HG03060 (cell line): ENCODE measurements around the gene ARHGEF17.
"Not testable (repeated sequence)": the region's sequence is repeated elsewhere in the genome, so short reads cannot be mapped to it uniquely, and the experiment has no call there.

Experiments
- ATAC-seq: cut with Tn5 transposase; IDR thresholded peaks from one replicate; pipeline ENCODE4 v1.9.1; 2021; ENCODE audit warnings: low read depth, moderate number of reproducible peaks; ENCODE audit not compliant: unreplicated experiment

ARHGEF17 gene

DNA sequence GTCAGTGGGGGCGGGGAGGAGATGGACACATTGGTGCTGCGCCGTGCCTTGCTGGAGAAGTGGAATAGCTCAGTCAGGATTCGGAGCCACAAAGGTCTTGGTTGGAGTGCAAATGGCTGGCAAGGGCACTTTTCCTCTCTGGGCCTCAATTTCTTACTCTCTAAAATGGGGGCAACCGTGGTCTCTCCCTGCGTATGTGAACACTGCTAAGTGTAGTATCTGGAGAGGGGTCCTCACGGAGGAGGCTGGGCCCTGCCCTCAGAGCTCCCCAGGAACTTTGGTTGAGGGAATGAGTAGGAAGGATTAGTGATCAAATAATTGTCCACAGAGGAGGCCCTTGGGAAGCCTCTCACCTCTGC lies 35.4 kb upstream of the ARHGEF17 start:
- no peak for ATAC-seq

DNA sequence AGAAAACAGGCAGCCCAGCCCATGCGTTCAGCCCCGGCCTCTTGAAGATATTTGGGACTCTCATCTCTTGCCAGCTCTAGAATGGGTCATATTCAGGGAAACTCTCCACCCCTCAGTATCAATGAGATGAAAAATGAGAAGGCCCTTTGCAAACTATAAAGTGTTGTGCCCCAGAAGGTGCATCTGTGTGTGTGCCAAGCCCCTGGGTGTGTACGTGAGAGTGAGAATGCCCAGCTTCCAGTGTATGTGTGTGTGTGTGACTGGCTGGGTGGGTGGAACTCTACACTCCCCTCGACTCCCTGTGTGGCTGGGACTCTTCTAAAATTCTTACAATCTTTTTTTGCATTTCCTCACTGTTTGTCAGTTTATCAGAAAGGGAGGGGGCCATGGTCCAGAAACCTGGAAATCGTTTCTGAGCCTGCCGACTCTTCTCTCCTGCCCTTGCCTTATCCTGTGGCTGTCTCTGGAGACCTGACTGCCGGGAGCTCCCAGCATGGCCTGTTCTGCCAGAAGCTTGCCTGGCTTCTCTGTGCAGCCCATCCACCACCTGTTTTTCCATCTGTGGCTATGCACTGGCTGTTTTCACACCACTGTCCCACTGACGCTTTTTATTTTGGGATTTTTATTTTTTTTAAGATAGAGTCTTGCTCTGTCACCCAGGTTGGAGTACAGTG lies 34.7 kb upstream of the ARHGEF17 start:
- no peak for ATAC-seq

DNA sequence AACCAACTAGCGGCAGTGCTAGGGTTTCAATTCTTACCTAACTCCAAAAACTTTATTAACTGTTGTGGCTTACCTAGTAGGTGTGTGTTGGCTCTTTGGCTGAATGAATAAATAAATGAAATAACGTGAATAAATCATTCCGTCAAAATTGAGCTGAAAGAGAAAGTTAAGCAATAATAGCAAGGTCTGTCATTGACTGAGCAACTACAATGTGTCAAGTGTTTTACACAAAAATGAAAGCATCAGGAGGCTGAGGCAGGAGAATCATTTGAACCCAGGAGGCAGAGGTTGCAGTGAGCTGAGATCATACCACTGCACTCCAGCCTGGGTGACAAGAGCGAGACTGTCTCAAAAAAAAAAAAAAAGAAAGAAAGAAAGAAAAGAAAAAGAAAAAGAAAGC lies 33.9 kb upstream of the ARHGEF17 start:
- ATAC-seq = not testable (repeated sequence)

DNA sequence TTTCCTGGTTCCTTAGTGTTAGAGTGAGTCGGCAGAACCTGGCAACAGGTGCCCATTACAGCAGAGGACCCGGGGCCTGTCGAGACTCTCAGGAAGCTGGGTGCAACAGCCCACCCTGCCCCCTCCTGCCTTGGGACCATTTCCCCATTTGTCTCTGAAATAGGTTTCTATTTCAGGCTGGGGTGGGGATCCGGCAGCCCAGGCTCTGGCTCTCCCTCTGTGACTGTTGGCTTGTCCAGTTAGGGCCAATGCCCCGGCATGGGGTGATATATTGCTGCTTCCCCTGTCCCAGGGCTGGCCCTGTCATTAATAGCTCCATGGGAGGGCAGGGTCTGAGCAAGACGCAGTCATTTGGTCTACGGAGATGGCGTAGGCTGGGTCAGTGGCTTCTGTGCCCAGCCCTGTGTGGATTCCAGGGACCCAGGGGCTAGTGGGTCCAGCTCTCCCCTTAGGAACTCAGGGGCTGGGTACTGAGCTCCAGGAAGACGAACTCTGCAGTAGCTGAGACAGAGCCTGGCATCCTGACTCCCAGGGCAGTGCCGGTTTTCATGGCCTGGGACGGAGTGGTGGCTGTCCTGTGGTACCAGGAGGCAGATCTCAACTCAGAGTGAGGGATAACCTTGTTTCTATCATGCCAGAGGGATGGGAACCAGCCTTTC lies 33.2 kb upstream of the ARHGEF17 start:
- ATAC-seq = no peak

DNA sequence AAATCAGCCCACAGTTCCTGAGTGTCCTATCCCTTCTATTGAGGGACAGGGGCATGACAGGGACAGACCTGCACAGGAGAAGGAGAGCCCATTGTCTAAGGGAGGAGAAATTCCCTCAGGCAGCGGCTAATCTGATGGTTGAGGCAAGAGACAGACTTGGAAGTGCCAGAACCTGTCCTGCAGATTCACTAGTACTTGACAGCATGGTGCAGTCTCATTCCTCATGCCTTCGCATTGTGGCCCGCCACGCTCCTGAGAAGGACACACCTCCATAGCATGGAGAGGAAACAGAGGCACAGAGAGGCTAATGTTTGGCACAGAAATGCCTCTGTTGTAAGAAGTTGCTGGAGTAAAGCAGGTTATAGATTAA lies 32.7 kb upstream of the ARHGEF17 start:
- no peak for ATAC-seq

DNA sequence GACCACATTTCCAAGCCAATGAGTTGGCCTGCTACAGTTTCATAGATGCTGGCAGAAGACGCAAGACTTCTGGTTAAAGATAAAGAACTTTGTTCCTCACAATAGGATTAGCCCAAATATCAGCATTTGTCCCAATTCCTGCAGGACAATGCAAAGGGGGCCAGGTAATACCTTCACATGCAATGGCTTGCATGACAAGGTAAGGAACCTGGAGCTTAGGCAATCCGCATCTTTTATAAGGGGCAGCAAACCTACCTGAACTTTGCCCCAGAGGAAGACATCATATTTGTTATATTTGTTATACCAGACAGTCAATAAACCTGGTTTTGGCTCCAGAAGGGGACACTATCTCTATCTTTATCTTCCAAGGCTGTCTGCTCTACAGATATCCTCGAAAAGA lies 30.6 kb upstream of the ARHGEF17 start:
- no peak for ATAC-seq

DNA sequence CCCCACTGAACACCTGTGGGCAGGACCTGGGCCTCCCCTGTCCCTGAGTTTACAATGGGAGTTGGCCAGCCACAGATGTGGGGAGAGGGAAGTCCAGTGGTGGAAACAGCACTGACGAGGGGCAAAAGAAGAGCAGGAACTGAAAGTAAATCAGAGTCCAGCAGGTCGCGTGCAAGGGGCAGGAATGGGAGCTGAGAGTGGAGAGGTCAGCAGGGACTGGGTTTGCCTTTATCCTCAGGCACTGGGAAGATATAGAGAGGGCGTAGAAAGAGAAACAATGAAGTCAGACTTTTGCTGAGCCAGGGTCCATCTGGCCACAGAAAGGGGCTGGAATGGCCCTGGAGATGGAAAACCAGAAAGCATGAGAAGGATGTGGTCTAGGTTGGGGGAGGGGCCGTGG lies 27.4 kb upstream of the ARHGEF17 start:
- no peak for ATAC-seq

DNA sequence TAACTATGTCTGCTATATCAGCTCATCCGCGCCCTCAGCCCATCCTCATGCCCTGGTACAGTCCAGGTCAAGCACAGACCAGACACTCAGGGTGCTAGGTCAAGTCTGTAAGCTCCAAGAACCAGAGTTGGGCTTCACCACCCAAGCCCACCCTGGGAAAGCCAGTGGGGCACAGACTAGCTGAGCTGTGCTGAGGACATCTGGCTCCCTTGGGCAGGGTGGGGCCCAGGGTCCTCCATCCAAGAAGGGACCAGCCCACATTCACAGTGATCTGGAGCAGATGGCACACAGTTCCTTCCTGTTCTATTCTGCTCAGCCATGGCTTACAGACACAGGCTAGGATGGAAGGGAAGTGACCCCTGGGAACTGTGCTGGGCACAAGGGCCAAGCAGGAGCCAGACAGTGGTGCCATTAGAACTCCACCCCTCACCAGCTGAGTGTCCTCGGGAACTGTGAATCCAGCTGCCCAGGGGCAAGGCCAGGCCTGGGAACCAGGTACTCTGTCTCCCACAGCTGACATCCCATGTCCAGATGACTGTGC lies 26.8 kb upstream of the ARHGEF17 start:
- no peak for ATAC-seq

DNA sequence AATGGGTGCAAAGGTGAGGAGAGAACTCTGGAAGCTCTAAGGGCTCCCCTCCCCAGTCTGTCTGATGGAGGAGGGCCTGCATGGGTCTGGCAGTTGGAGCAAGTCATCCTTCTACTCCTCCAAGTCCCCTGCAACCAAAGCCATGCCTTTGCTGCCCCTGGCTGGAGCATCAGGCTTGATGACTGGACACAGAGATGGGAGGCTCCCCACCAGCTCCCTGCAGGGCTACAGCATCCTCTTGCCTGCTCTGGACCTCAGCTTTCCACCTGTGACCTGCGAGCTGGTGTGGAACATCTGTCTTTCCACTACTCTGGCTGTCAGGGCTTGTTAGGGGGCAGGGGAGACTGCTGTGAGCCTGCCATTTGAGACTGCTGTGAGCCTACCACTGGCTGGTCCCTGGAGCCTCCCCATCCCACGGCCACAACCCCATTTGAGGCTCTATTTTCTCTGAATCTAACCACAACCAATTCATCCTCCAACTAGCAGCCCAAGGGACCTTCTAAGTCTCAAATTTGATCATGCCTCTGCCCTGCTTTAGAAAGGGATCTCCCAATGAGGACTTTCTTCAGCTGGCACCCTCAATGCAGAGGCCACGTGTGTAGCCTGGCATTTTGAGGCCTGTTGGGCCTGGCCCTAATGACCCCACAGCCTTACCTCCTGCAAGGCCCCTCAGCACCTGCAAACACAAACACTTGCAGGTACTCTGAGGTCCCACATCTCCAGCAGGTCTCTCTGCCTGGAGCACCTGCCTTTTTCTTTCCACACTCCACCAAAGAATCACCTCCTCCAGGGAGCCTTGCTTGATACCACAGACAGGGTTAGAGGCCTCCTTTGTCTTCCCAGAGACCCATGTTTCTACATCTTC lies 26.0 kb upstream of the ARHGEF17 start:
- ATAC-seq = no peak

DNA sequence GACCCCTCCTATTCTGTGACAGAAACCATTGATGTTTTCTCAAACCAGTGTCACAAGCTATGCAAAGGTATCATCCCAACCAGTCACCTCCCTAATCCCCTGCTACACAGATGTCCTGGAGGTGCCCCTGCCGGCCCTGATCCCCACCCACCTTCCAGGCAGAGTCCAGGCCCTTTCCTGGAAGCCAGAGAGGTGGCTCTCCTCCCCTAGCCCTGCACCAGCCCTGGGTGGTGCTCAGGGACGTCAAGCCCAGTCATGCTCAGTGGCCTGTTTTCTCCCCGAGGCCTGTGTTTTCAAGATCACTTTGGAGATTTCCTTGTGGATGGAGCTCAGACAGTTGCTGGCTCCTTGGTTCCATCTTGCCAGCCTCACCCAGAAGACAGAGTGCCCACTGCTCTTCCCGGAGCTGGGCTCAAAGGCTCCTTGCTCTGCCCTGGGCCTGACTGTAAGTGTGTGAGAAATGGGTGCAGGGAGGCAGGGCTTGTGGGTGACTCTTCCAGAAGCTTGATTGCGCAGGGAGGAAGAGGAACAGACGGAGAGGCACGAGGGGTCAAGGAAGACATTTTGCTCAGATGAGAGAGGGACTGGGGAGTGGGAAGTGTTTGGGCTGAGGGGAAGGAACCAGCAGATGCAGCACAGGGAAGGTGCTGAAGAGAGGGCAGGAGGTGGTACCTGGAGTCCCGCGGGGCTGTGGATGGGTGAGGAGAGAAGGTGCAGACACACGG lies 24.6 kb upstream of the ARHGEF17 start:
- no peak for ATAC-seq

DNA sequence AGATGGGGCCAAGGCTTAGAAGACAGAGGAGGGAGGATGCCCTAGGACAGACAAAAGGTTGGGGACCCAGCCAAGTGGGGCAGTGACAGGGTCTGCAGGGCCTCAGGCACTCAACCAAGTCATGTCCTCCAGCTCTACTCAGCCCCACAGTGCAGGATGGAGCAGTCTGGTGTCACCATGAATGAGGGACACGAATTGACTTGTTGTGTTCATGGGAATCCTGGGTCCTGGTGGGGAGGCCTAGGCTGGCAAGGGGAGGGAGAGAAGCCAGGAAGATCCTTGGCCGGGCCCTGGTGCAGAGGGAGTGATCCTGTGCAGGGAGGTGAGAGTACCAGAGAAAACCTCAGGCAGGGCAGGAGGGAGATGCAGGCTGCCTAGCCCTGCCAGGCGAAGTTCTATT lies 24.0 kb upstream of the ARHGEF17 start:
- no peak for ATAC-seq

DNA sequence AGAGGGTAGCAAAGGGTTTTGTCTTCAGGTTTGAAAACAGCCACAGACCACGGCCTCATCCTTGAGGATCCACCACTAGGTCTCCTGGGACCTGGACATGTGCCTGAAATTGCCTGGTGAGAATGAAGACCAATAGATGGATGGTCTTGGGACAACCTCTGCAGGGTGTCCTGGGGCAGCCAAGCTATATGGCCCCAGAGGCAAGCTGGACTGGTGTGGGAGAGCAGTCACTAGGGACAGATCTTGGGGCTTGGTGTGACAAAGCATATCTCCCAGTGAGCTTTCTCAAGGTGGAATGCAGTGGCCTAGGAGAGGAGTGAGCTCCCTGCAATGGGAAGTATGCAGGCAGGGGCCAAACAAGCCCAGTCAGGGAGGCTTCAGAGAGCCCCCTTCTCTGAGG lies 22.4 kb upstream of the ARHGEF17 start:
- no peak for ATAC-seq

DNA sequence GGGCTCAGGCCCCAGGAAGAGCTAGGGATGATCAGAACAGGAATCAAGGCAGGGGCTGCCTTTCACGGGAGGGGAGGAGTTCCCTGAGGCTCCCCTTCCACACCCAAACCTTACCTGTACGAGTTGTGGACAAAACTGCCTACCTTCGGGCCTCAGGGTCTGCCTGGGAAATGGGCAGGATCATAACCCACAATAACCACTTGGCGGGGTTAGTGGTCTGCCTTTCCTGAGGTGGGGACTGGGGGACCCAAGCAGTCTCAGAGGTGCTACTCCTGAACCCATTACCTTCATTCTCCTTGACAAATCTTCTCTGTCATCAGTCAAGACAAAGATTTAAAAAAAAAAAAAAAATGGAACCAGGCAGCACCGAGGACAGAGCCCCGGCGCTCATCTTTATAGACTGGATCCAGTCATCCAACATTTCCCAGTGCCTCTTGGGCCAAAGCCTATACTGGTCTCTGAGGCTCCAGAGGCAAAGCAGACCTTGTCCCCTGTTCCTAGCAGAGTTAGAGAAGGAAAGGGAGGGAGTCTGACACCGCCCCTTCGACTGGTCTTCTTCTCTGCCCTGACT lies 21.8 kb upstream of the ARHGEF17 start:
- no peak for ATAC-seq

DNA sequence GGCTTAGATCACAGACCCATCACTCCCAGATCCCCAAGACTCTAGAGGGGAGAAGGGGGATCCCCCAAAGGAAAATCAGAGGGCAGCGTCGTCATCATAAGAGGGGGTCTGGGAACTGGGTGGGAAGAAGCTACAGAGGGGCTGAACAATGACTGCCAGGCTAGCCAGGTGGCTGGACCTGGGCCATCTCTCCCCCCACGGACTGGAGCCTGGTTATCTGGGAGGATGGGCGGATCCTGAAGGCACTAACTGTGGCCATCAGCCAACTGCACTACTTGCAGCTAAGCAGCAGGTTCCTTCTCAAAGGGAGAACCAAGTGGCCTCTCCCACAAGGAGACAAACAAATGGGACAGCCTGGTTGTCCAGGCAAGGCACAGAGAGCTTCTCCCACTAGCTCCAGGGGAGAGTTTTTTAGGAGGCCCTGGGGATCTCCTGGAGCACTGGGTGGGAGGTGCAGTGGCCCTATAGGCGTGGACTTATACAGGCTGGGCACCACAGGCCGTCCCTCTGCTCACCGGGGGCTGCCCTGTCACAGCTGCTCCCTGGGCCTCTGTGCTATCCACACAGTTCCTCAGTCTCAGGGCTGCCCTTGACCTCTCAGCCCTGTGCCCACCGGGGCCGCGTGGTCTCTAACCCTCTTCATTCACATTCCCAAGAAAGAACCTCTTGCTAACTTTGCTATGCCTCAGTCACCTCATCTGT lies 20.5 kb upstream of the ARHGEF17 start:
- ATAC-seq = no peak

DNA sequence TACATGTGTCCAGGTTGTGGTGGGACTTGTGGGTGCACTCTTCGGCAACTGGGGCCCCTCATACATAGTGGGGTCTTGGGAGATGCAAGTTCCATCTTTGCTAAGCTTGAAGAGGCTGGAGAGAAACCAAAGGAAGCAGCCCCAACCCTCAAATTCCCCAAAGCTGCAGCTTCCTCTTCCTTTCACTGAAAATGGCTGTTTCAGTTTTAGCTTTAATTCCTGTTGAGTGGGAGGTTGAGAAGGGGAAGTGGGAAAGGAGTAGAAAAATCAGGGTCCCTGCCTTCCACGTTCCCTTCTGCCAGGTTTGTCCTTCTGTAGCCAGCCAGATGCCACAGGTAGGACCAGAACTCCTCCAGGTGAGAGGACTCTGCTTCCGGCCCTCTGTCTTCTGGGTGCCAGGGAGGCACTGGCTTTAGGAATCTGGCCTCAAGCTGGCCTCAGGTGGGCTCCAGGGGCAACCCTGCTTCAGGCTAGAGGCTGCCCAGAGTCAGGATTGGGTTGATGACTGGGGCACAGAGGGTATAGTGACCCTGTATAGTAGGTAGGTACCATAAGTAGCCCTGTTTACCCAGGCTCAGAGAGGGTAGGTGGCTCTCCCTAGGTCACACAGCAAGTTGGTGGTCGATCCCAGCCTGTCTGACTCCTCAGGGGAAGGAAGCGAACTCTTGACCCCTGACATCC lies 19.7 kb upstream of the ARHGEF17 start:
- no peak for ATAC-seq

DNA sequence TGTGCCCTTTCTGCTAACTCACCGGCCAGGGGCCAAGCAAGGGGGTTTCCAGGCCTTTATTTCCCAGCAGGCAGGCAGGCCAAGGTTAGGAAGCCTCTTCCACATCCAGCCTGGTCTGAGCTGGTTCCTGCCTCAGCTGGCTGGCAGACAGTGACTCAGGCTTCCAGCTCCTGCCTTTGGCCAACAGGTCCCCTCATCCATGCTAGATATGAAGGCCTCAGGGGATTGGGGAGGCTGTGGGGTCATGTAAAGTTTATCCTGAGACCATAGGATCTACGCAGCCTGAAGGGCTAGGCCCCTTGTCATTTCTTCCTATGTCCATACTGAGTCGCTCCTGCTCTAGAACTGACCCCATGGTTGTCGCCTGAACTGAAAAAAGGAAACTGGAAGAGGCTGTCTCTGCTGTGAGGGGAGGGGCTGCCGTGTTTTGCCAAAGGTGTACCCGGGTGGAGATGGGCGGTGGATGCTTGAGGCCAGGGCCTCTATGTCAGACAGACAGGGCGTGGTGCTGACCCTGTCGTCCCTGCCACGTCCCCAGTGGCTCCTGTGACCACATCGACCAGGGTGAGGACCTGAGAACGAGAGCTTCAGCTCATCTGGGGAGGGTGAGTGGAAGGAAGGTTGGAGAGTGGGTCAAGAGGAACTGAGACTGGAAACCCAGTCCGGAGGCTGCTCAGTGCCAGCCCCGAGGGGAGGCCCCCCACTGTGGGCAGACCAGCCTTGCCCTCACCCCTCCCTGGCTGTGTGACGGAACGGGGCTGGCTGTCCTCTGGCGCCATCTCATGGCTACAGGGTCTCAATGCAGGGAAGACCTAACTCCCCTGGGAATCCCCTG lies 19.0 kb upstream of the ARHGEF17 start:
- no peak for ATAC-seq

DNA sequence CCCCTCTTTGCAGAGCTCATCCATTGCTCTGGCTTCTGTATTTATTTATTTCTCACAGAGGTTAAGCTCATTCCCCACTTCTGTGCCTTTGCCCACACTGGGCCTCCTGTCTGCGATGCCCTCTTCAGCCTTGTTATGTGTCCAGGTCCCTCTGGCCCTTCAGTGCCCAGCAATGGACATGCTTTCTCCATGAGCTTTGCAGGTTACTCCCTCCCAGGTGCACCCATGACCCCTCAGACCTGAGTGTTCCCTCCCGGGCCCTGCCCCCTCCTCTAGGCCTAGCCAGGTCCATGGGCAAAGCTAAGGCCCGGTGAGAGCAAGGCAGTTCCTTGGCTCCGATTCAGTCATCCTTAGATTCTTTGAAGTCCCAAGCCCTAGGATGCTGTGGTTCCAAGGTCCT lies 17.5 kb upstream of the ARHGEF17 start:
- no peak for ATAC-seq

DNA sequence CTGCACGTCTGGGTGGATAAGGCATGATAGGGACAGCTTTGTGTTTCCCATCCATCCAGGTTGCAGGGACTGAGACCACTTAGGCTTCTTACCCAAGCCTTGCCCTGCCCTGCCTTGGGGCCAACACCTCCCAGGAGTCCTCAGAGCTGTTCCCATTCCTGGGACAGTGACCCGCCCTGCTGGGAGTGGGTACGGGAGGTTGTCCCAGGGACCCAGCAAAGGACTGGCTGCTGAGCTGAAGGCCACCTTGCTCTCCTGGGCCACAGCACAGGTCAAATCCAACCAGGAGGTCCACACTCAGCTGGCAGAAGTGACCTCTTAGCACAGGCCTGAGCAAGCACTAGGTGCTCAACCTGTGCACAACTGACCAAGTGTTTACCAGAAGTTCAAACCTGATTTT lies 16.9 kb upstream of the ARHGEF17 start:
- ATAC-seq = no peak
